Measurements from ENCODE around the gene LPP. TPM values are rescaled to one million over a fixed set of nuclear protein-coding genes. Genes with fewer than 3 reads are reported as not detected.

LPP gene
- total and polyA plus RNA-seq, 9 of the 15 experiments (the other 6 are each of a cell fraction or from before 2014, with no cell fraction given) = 0.07 to 0.18 TPM; not detected in 7

- no peaks in the 10 kb centered on the region for H3K9me3 ChIP-seq (replicated peaks; ENCODE audit: control insufficient read depth, insufficient read depth, low read depth, low read length)
- no peaks in the 10 kb centered on the region for H3K27me3 ChIP-seq (ENCODE audit: control insufficient read depth in 2 of 2, insufficient read depth in 2 of 2, low read length in 2 of 2)
- no peaks in the 10 kb centered on the region for H4K20me1 ChIP-seq (replicated peaks; ENCODE audit: control insufficient read depth, insufficient read depth, low read length)
- no peaks in the 10 kb centered on the region for H3K9me1 ChIP-seq (ENCODE audit: control insufficient read depth, insufficient read depth, low read length)
- in situ Hi-C loops (cut with MboI) = no loop called here
- TF ChIP-seq TCF3 (CRISPR knock-in tag; IDR thresholded peaks at IDR 0.05) (no peak), DMBX1 (CRISPR knock-in tag; IDR thresholded peaks at IDR 0.05; ENCODE audit: borderline replicate concordance) (no peak), BRD4 (IDR thresholded peaks at IDR 0.05) (no peak), FOXJ2 (tag; IDR thresholded peaks at IDR 0.05) (no peak), GATAD2A (IDR thresholded peaks at IDR 0.05) (no peak), HEY1 (CRISPR knock-in tag; IDR thresholded peaks at IDR 0.05; ENCODE audit: borderline replicate concordance) (no peak), POLR2AphosphoS5 (IDR thresholded peaks at IDR 0.05; ENCODE audit: control insufficient read depth, insufficient read depth, low read depth, low read length) (no peak), CBX5 (IDR thresholded peaks at IDR 0.05; ENCODE audit: borderline replicate concordance, low read depth) (no peak), TAL1 (IDR thresholded peaks at IDR 0.05) (no peak), SIRT6 (IDR thresholded peaks at IDR 0.05; ENCODE audit: low read depth, low read length) (no peak)
- no peak for FAIRE-seq
- no peak overlapping the region for H3K27ac ChIP-seq (ENCODE audit: extremely low read depth, low read depth, low read length)
- no peak overlapping the region for H3K4me2 ChIP-seq (ENCODE audit: insufficient read depth, low read length)
- ATAC-seq = no peak
- BruUV-seq (replicated peaks) = no TSS peak
- no peaks in the 10 kb centered on the region for H3K79me2 ChIP-seq (ENCODE audit: control insufficient read depth, insufficient read depth, low read length)
- WGBS (ENCODE audit: insufficient coverage, low coverage, missing lambda C conversion rate) = 0% methylated on average over 1 of the region's 1 CpG
- no peak overlapping the region for H2AFZ ChIP-seq (ENCODE audit: low read depth, low read length)
- no peak overlapping the region for H3K9ac ChIP-seq (ENCODE audit: insufficient read depth in 1 of 2, low read depth in 2 of 2, low read length in 2 of 2)
- ChIA-PET CTCF (ENCODE audit: low intra/inter-chr PET ratio) (no interaction called here), POLR2A (no interaction called here)
- no peaks in the 10 kb centered on the region for H3K36me3 ChIP-seq (ENCODE audit: control insufficient read depth, insufficient read depth, low read length)
- H3K4me3 ChIP-seq = no peak overlapping the region
- no peak for DNase-seq (ENCODE audit: extremely low read depth in 1 of 4, low spot score in 3 of 4)
- intact Hi-C loops (cut with micrococcal nuclease) = no loop called here
- H3K4me1 ChIP-seq (replicated peaks in 1 of 2; ENCODE audit: control insufficient read depth in 2 of 2, insufficient read depth in 2 of 2, low read length in 2 of 2) = no peaks in the 10 kb centered on the region
Observed at GRCh38 chr3:188218603-188219002, 64.6 kb downstream of the LPP start.

Measured in K562 (cell line).